GM19351 (cell line): ENCODE measurements around the gene SUV39H1.
"Not testable (repeated sequence)": the region's sequence is repeated elsewhere in the genome, so short reads cannot be mapped to it uniquely, and the experiment has no call there.

ENCODE experiments used
- ATAC-seq: cut with Tn5 transposase; IDR thresholded peaks from one replicate; pipeline ENCODE4 v1.9.1; 2021; ENCODE audit warnings: mild to moderate bottlenecking, moderate library complexity; ENCODE audit not compliant: unreplicated experiment

SUV39H1 gene

GRCh38 chrX:48685416-48685815 is 11.1 kb upstream of the SUV39H1 start:
- no peak for ATAC-seq

- ATAC-seq = no peak
These were observed 7.9 kb upstream of the SUV39H1 start for GRCh38 chrX:48688531-48689150.

GRCh38 chrX:48689208-48689920 is 7.2 kb upstream of the SUV39H1 start:
- no peak for ATAC-seq

GRCh38 chrX:48691746-48692145 is 4.8 kb upstream of the SUV39H1 start:
- not testable (repeated sequence) for ATAC-seq

GRCh38 chrX:48694776-48695533 is 1.6 kb upstream of the SUV39H1 start:
- no peak for ATAC-seq

GRCh38 chrX:48695534-48695896 is 1.0 kb upstream of the SUV39H1 start:
- ATAC-seq = no peak

GRCh38 chrX:48695925-48696300 is 621 bp upstream of the SUV39H1 start:
- peak; percentile 1 for ATAC-seq

GRCh38 chrX:48696909-48697727 is 584 bp downstream of the SUV39H1 start:
- ATAC-seq = peak; percentile 14

GRCh38 chrX:48698306-48698705 is 1.8 kb downstream of the SUV39H1 start:
- no peak for ATAC-seq

- no peak for ATAC-seq
These were observed 3.7 kb downstream of the SUV39H1 start for GRCh38 chrX:48700246-48700645.

GRCh38 chrX:48700951-48701653 is 4.6 kb downstream of the SUV39H1 start:
- ATAC-seq = no peak

GRCh38 chrX:48702032-48702431 is 5.5 kb downstream of the SUV39H1 start:
- ATAC-seq = no peak

- no peak for ATAC-seq
These were observed 6.2 kb downstream of the SUV39H1 start for GRCh38 chrX:48702716-48703115.

- ATAC-seq = no peak
These were observed 6.7 kb downstream of the SUV39H1 start for GRCh38 chrX:48703228-48703627.

GRCh38 chrX:48703642-48704481 is 7.3 kb downstream of the SUV39H1 start:
- ATAC-seq = no peak

- ATAC-seq = no peak
These were observed 9.3 kb downstream of the SUV39H1 start for GRCh38 chrX:48705871-48706270.

GRCh38 chrX:48709522-48710112 is 13.1 kb downstream of the SUV39H1 start:
- ATAC-seq = no peak

GRCh38 chrX:48711162-48711928 is 14.8 kb downstream of the SUV39H1 start:
- ATAC-seq = no peak
